ENCODE data around the gene TAS1R3. TPM values are rescaled to one million over a fixed set of nuclear protein-coding genes. Genes with fewer than 3 reads are reported as not detected.
A peak's percentile ranks its signal among the peaks of the same experiment; 100 is the strongest.

The TAS1R3 gene
- total RNA-seq, 1 donor: under 0.01 TPM

DNA sequence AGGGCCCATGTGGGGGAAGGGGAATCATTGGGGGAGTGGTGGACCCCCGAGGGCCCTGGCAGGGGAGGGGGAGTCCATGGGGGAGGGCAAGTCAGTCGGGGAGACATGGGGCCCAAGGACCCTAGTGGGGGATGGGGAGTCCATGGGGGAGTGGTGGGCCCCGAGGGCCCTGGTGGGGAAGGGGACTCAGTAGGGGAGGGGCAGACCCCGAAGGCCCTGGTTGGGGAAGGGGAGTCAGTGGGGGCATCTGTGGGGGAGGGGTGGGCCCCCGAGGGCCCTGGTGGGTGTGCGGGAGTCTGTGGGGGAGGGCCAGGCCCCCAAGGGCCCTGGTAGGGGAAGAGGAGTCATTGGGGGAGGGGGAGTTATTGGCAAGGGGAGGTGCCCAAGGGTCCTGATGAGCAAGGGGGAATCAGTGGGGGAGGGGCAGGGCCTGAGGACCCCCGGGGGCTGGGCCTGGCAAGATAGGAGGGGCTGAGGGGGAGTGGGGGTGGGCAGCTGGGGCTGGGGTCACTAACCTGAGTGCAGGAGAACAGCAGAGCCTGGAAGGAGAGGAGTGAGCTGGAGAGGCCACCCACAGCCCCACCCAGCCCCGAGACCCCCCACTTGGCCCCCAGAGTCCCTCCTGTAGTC, 25.2 kb downstream of the TAS1R3 start:
- DNase-seq (ENCODE audit: low read depth): no peak
- TF ChIP-seq, protein P1, sequence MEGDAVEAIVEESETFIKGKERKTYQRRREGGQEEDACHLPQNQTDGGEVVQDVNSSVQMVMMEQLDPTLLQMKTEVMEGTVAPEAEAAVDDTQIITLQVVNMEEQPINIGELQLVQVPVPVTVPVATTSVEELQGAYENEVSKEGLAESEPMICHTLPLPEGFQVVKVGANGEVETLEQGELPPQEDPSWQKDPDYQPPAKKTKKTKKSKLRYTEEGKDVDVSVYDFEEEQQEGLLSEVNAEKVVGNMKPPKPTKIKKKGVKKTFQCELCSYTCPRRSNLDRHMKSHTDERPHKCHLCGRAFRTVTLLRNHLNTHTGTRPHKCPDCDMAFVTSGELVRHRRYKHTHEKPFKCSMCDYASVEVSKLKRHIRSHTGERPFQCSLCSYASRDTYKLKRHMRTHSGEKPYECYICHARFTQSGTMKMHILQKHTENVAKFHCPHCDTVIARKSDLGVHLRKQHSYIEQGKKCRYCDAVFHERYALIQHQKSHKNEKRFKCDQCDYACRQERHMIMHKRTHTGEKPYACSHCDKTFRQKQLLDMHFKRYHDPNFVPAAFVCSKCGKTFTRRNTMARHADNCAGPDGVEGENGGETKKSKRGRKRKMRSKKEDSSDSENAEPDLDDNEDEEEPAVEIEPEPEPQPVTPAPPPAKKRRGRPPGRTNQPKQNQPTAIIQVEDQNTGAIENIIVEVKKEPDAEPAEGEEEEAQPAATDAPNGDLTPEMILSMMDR (IDR thresholded peaks at IDR 0.05; ENCODE audit: insufficient read depth, low read depth, low read length): no peak

DNA sequence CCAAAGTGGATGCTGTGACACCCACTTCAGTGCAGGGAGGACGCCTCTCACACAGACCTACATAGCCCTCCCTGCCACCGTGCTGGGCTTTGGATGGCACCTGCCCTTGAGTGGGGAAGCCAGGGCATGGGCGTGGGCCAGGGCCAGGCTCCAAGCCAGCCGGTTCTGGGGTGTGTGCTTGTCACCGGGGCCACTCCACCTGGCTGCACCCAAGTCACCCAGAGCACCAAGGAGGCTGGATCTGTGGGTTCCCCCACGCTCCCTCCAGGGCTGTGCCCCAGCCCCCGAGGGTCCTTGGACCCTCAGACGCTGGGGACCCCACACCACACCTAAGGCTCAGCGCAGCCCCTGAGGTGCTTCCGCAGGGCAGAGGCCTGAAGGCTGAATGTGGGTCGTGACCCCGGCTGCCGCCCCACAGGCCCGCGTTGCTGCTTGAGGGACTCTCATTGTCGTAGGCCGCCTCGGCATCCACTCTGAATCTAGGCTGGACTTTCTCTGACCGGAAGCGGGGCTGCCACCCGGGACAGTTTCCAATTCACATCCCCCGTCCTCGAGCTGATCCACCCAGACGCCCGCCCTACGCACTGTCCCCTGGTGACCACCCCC, 25.8 kb downstream of the TAS1R3 start:
- peak overlapping the region; percentile 89 for H3K4me3 ChIP-seq (ENCODE audit: low read depth, low read length)
- TF ChIP-seq, protein P1 (IDR thresholded peaks at IDR 0.05; ENCODE audit: insufficient read depth, low read depth, low read length): no peak
- DNase-seq (ENCODE audit: low read depth): peak; percentile 32

More for the DNA sequence above, 25.2 kb downstream of the TAS1R3 start:
- peak overlapping the region; percentile 89 for H3K4me3 ChIP-seq (ENCODE audit: low read depth, low read length)

DNA sequence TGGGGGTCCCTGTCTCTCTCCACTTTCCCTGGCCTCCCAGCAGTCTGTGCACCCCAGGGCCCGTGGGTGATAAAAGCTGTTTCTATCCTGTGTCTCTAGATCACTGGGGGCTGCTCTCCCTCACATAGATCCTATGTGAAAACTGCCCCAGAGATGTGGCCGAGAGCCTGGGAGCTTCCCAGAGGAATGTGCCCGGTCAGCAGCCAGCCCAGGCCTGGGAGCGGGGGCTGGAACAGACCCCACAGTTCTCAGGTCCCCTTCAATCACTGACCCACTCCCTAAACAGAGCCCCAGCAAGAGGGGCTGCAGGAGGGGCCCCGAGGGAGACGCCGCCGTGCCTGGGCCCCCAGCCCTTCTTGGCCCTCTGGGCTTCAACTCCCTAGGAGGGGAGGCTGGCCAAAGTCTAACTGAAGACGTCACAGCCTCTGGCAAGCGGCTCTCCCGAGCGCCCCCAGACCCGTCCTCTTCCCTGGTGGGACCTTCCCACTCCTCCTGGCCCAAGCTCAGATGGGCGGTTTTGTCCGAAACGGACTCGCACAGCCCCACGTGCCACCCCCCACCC, 26.9 kb downstream of the TAS1R3 start:
- DNase-seq (ENCODE audit: low read depth): peak; percentile 40
- TF ChIP-seq, protein P1 (IDR thresholded peaks at IDR 0.05; ENCODE audit: insufficient read depth, low read depth, low read length): no peak
- peak overlapping the region; percentile 89 for H3K4me3 ChIP-seq (ENCODE audit: low read depth, low read length)

DNA sequence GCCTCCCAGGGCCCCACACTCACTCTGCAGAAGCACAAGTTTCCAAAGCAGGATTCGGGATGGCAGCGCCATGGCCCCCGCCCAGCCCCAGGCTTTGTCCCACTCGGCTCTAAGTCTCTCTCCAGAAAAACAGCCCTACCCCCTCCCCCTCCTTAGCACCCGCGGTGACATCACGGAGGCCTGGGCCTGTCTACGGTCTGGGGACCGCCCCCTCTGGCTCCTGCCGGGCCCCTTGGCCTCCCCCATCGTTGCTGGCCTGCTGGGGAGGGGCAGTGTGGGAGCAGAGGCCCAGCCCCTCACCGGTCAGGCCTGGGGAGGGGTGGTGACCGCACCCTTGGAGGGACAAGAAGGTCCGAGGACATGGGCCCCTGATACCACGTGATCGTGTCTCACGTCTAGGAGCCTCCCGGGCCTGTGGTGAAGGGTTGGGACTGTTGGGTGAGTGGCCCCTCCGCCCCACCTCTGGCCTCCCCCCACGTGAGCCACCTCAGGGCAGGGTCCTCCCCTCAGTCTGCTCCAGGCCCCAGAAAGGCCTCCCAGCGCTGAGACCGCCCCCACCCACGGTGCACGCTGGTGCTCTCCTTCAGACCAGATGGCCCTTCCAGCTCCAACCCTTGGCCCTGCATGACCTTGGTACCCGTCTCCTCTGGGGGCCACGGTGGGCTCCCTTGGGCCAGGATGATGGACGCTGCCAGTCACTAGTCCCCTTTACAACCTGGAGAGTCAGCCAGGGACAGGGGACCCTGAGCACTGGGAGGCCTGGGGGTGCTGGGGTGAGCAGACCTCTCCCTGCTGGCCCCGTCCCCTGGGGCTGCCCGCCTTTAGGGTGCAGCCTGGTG, 27.6 kb downstream of the TAS1R3 start, which contains the start of gene MXRA8:
Gene MXRA8 (minus strand): TSS at position 123 of the 839 bp plus-strand sequence. CDS start 51 bp downstream, at position 72.
- peak; percentile 94 for DNase-seq (ENCODE audit: low read depth)
- TF ChIP-seq, protein P1 (IDR thresholded peaks at IDR 0.05; ENCODE audit: insufficient read depth, low read depth, low read length): no peak
- peak within 1 kb of the TSS; percentile 89 for H3K4me3 ChIP-seq (ENCODE audit: low read depth, low read length)

DNA sequence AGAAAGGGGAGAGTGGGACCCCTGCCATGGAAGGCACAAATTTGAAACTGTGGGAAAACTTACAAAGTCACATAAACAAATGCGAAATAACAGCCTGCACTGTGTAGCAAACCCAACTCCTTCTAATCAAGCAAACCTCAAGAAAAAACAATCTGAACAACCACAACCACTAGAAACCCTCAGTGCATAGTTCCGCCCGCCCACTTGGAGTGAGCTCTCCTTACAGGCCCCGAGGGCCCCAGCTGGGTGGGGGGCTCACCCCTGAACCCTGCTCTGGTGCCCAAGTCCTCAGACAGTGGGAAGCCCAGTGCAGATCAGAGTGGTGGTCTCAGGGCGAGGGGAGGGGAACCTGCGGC, 28.2 kb downstream of the TAS1R3 start:
- peak; percentile 79 for DNase-seq (ENCODE audit: low read depth)
- H3K4me3 ChIP-seq (ENCODE audit: low read depth, low read length): peak overlapping the region; percentile 89
- TF ChIP-seq, protein P1 (IDR thresholded peaks at IDR 0.05; ENCODE audit: insufficient read depth, low read depth, low read length): no peak

DNA sequence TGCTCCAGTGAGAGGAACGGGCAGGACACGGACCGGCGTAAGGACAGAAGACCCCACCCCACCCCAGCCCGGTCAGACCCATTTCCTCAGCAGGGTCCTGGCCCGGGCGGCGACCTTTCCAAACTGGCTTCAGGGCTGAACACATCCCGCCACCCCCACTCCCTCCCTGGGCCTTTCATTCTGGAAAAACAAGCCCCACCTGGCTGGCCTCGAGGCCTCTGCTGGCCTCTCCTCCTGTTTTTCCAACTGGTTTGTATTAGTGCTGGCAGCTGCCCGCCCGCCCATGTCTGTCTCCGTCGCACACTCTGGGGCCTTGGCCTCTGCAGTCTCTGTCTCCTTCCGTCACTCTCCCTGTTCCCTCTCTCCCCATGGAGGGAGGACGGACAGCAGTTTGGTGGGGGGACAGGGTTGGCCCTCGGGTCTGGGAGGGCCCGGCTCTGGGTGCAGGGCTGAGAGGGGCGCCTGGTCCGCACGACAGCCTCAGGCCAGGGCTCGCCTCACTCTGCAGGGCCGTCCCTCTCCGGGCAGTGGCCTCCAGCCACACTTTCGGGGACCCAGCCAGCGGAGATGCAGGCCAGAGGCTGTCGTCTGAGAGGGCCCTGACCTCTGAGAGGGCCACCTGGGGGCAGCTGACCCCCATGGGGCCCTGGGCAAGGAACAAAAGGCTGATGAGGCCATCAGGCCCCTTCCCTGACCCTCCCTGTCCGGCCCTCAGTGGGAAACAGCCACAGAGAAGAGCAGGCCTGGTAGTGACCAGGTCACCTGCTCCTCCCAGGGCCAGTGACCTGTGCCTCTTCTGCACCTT, 28.8 kb downstream of the TAS1R3 start:
- H3K4me3 ChIP-seq (ENCODE audit: low read depth, low read length): peak overlapping the region; percentile 6
- DNase-seq (ENCODE audit: low read depth): peak; percentile 64
- TF ChIP-seq, protein P1 (IDR thresholded peaks at IDR 0.05; ENCODE audit: insufficient read depth, low read depth, low read length): no peak

Measured in fibroblast of villous mesenchyme (primary cell).